ENCODE measurements around the gene CCDC85A. TPM values are rescaled to one million over a fixed set of nuclear protein-coding genes. Genes with fewer than 3 reads are reported as not detected.

Gene CCDC85A
- total RNA-seq, 1 experiment from 2014 or later: 1.1 TPM

DNA sequence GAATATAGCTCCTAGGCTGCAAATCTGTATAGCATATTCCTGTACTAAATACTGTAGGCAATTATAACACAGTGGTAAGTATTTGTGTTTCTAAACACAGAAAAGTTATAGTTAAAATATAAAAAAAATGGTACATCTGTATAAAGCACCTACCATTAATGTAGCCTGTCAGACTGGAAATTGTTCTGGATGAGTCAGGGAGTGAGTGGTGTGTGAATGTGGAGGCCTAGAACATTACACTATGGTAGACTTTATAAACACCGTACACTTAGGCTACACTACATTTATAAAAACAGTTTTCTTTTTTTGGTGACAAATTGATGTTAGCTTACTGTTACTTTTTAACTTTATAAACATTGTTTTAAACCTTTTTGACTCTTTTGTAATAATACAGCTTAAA is 226.3 kb downstream of the CCDC85A start:
- Histone ChIP-seq H4K20me1 (ENCODE audit: low read length) (no peaks in the 10 kb centered on the region), H3K27me3 (ENCODE audit: low read length) (peaks cover 26% of the 10 kb centered on the region), H3K9ac (ENCODE audit: low read length) (no peak overlapping the region), H3K36me3 (ENCODE audit: low read depth, low read length) (no peaks in the 10 kb centered on the region), H3K4me1 (ENCODE audit: insufficient read depth, low read length) (no peaks in the 10 kb centered on the region), H3K9me2 (replicated peaks; ENCODE audit: low read length) (no peaks in the 10 kb centered on the region), H3K27ac (ENCODE audit: low read length) (no peak overlapping the region), H2AFZ (ENCODE audit: low read length) (no peak overlapping the region), H3K9me3 (ENCODE audit: low read length) (no peaks in the 10 kb centered on the region), H3K4me2 (ENCODE audit: low read length) (no peak overlapping the region), H3F3A (ENCODE audit: low read length, unreplicated experiment) (no peaks in the 10 kb centered on the region), H3K4me3 (ENCODE audit: low read length) (no peak overlapping the region), H3K79me2 (ENCODE audit: low read length) (no peaks in the 10 kb centered on the region)
- ChIA-PET POLR2A (ENCODE audit: unreplicated experiment) (no interaction called here), CTCF (no interaction called here)
- intact Hi-C loops (cut with micrococcal nuclease): no loop called here
- no TSS peak for BruUV-seq (replicated peaks)
- ATAC-seq (0 out of 2 replicates have a peak, but pooled peaks have one; percentile 48), DNase-seq (peak; percentile 48)
- TF ChIP-seq, protein P1, sequence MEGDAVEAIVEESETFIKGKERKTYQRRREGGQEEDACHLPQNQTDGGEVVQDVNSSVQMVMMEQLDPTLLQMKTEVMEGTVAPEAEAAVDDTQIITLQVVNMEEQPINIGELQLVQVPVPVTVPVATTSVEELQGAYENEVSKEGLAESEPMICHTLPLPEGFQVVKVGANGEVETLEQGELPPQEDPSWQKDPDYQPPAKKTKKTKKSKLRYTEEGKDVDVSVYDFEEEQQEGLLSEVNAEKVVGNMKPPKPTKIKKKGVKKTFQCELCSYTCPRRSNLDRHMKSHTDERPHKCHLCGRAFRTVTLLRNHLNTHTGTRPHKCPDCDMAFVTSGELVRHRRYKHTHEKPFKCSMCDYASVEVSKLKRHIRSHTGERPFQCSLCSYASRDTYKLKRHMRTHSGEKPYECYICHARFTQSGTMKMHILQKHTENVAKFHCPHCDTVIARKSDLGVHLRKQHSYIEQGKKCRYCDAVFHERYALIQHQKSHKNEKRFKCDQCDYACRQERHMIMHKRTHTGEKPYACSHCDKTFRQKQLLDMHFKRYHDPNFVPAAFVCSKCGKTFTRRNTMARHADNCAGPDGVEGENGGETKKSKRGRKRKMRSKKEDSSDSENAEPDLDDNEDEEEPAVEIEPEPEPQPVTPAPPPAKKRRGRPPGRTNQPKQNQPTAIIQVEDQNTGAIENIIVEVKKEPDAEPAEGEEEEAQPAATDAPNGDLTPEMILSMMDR (conservative IDR thresholded peaks at IDR 0.05; ENCODE audit: low read depth, low read length): no peak

DNA sequence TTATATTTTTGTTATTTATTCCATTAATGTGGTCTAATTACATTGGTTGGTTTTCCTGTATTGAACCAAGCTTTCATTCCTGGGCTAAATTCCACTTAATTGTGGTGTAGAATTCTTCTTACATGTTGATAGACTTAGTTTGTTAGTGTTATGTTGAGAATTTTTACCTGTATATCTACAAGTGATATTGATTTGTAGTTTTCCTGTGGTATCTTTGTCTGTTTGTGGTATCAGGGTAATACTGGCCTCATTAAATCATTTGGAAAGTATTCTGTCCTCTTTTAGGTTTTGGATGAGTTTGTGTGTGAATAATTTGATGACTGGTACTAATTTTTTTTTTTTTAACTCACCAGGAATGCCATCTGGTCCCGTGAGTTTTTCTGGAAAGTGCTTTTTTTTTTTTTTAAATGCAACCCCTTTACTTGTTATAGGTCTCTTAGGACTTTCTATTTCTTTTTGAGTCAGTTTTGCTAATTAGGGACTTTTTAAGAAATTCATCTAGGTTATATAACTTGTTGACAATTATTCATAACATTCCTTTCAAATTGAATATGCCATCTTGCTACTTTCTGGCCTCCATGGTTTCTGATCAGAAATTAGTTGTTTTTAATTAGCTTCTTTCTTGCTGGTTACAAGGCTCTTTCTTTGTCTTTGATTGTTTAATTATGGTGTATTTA is 232.8 kb downstream of the CCDC85A start:
- DNase-seq (no peak), ATAC-seq (no peak)
- Histone ChIP-seq H3K4me2 (ENCODE audit: low read length) (no peak overlapping the region), H3K27ac (ENCODE audit: low read length) (no peak overlapping the region), H4K20me1 (ENCODE audit: low read length) (no peaks in the 10 kb centered on the region), H3K36me3 (ENCODE audit: low read depth, low read length) (no peaks in the 10 kb centered on the region), H3K9ac (ENCODE audit: low read length) (no peak overlapping the region), H2AFZ (ENCODE audit: low read length) (no peak overlapping the region), H3F3A (ENCODE audit: low read length, unreplicated experiment) (no peaks in the 10 kb centered on the region), H3K9me2 (replicated peaks; ENCODE audit: low read length) (no peaks in the 10 kb centered on the region), H3K4me1 (ENCODE audit: insufficient read depth, low read length) (no peaks in the 10 kb centered on the region), H3K27me3 (ENCODE audit: low read length) (peaks cover 17% of the 10 kb centered on the region; the same call in 1 of the 2 replicates), H3K9me3 (ENCODE audit: low read length) (no peaks in the 10 kb centered on the region), H3K79me2 (ENCODE audit: low read length) (no peaks in the 10 kb centered on the region), H3K4me3 (ENCODE audit: low read length) (no peak overlapping the region)
- BruUV-seq (replicated peaks): no TSS peak
- ChIA-PET CTCF (no interaction called here), POLR2A (ENCODE audit: unreplicated experiment) (no interaction called here)
- intact Hi-C loops (cut with micrococcal nuclease): no loop called here
- TF ChIP-seq EZH2 (IDR thresholded peaks at IDR 0.05; ENCODE audit: low read length, unreplicated experiment): no peak
- no peak for TF ChIP-seq EZH2phosphoT487 (IDR thresholded peaks at IDR 0.05; ENCODE audit: borderline replicate concordance, low read length)
- TF ChIP-seq, protein P1 (conservative IDR thresholded peaks at IDR 0.05; ENCODE audit: low read depth, low read length): no peak
